Psoas muscle (tissue), 8 donors: Measurements from ENCODE around the gene SLC22A16. TPM values are rescaled to one million over a fixed set of nuclear protein-coding genes. Genes with fewer than 3 reads are reported as not detected.
"Not testable (repeated sequence)": the region's sequence is repeated elsewhere in the genome, so short reads cannot be mapped to it uniquely, and the experiment has no call there.

Experiments used
- ATAC-seq, 4 donors: fragments of 200-7000 bp; cut with Tn5 transposase; one replicate each; pipeline ENCODE4 v1.9.1; 2020; ENCODE audit warnings: moderate library complexity in 3 of 4, mild to moderate bottlenecking in 2 of 4
- DNase-seq, 2 donors: peaks; one replicate each; pipeline ENCODE4 v3.0.0-alpha.2; 2020
- H3K27ac ChIP-seq: fragments of 200-600 bp; one replicate; pipeline ENCODE4 v1.8.0; 2022
- H3K27me3 ChIP-seq, 3 donors: fragments of 200-600 bp in 1 of 3; one replicate each; pipeline versions ENCODE4 v1.6.1 to v1.8.0; 2013 to 2022; ENCODE audit warnings: low read length in 2 of 3, mild to moderate bottlenecking in 2 of 3, moderate library complexity in 1 of 3; ENCODE audit not compliant: insufficient read depth in 3 of 3
- H3K36me3 ChIP-seq, 2 donors: fragments of 200-600 bp in 1 of 2; one replicate each; pipeline versions ENCODE4 v1.6.1 to v1.8.0; 2013 to 2022; ENCODE audit warnings: low read depth in 1 of 2, mild to moderate bottlenecking in 1 of 2, moderate library complexity in 1 of 2; ENCODE audit not compliant: insufficient read depth in 1 of 2
- H3K4me1 ChIP-seq: fragments of 200-600 bp; one replicate; pipeline ENCODE4 v1.8.0; 2022
- H3K4me3 ChIP-seq: fragments of 200-600 bp; one replicate; pipeline ENCODE4 v1.8.0; 2022; ENCODE audit warnings: mild to moderate bottlenecking
- H3K9me3 ChIP-seq: fragments of 200-600 bp; one replicate; pipeline ENCODE4 v1.8.0; 2022
- WGBS, 3 donors: extraction: QIAGEN DNeasy Blood & Tissue Kit; methylation state at CpG; one replicate each; pipeline versions ENCODE4 v1.1.6 to v1.1.7; 2013; 5-methylcytosine and 5-hydroxymethylcytosine counted together
- intact Hi-C, 2 donors: fragments of 100-400 bp; cut with DNase I; formaldehyde crosslinking; loops; one replicate each; pipeline versions ENCODE4 v1.11.0 to v1.14.2; 2022
- polyA plus RNA-seq, 3 donors: library from polyadenylated mRNA; stranded (reverse); fragments of 200-250 nt; gene quantifications; one replicate each; pipeline ENCODE4 v1.2.3, GENCODE V29; 2013
- total RNA-seq, 4 donors: library from RNA; stranded (reverse); fragmentation: NEBNext Ultra II Directional in 2 of 4; extraction: Animal tissue kit (Norgen Biotek cat#: 25700) in 2 of 4; gene quantifications; one replicate each; pipeline versions ENCODE4 v1.2.1 to v1.2.4, GENCODE V29; 2021 to 2023
- TF ChIP-seq, protein P1 (sequence below): fragments of 200-600 bp; IDR thresholded peaks from one replicate; pipeline ENCODE4 v1.8.0; 2022; ENCODE audit warnings: antibody characterized with exemption
- donor health status: healthy with polysubstance abuse.
- donor health status: DM: no; HTN: no; CAD: no; lungs with moderate emphysema.
- donor health status: Bipolar disorder and iron deficiency.
- donor health status: healthy.
- donor health status: DM: yes; HTN: yes; CAD: no.
- donor health status: DM: no; HTN: no; CAD: no.
- donor health status: DM: no; HTN: no; CAD: no.
- donor health status: DM: yes; HTN: yes; CAD: no.

Gene SLC22A16
- total and polyA plus RNA-seq, 7 donors = 0.03 to 0.07 TPM; not detected in 5

DNA sequence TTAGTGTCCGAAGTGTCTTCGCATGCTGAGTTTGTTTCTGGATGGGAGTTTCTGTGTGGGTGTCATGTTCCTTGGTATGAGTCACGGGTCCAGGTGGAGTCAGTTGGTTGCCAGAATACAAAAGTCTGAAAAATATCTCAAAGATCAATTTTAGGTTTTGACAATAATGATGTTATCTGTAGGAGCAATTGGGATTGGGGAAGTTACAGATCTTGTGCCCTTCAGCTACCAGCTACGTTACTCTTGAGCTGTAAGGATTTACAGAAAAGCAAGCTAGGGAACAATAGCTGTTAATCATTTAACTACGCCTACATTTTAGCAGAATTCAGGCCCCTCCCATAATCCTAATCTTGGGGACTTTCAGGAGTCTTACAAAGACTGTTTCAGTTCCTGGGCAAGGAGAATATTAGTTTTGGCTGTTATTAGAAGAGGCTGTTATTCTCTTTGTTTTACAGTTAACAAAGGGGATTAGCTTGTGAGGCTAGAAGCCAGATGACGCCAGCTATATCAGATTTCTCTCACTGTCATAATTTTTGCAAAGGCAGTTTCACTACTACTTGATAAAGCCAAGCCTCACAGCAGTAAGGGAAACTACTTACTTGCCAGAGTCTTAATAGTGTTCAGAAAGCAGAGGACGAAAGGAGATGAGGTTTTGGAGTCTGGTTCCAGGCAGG, 15.4 kb upstream of the SLC22A16 start:
- WGBS, 3 donors = 26 to 46% (median 35%) methylated on average over 7 of the region's 7 CpGs
- H3K4me3 ChIP-seq = no peak overlapping the region
- TF ChIP-seq, protein P1, sequence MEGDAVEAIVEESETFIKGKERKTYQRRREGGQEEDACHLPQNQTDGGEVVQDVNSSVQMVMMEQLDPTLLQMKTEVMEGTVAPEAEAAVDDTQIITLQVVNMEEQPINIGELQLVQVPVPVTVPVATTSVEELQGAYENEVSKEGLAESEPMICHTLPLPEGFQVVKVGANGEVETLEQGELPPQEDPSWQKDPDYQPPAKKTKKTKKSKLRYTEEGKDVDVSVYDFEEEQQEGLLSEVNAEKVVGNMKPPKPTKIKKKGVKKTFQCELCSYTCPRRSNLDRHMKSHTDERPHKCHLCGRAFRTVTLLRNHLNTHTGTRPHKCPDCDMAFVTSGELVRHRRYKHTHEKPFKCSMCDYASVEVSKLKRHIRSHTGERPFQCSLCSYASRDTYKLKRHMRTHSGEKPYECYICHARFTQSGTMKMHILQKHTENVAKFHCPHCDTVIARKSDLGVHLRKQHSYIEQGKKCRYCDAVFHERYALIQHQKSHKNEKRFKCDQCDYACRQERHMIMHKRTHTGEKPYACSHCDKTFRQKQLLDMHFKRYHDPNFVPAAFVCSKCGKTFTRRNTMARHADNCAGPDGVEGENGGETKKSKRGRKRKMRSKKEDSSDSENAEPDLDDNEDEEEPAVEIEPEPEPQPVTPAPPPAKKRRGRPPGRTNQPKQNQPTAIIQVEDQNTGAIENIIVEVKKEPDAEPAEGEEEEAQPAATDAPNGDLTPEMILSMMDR = no peak
- no peak overlapping the region for H3K27ac ChIP-seq
- no peaks in the 10 kb centered on the region for H3K27me3 ChIP-seq
- H3K4me1 ChIP-seq = no peaks in the 10 kb centered on the region
- H3K36me3 ChIP-seq = no peaks in the 10 kb centered on the region
- no peak for ATAC-seq
- no peaks in the 10 kb centered on the region for H3K9me3 ChIP-seq
- intact Hi-C loops = no loop called here
- DNase-seq = no peak

DNA sequence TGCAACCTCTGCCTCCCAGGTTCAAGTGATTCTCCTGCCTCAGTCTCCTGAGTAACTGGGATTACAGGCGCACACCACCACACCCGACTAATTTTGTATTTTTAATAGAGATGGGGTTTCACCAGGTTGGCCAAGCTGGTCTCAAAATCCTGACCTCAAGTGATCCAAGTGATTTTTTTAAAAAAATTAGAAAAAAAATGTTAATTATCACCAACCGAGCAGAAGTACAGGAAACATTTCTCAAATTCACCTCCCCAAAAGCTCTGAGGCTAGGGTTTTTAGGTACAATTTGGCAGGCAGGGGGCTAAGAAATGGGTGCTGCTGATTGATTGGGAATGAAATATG, 14.9 kb upstream of the SLC22A16 start:
- TF ChIP-seq, protein P1 = no peak
- ATAC-seq (no peak), DNase-seq (no peak)
- Histone ChIP-seq H3K27me3 (no peaks in the 10 kb centered on the region), H3K9me3 (no peaks in the 10 kb centered on the region), H3K27ac (no peak overlapping the region), H3K36me3 (no peaks in the 10 kb centered on the region), H3K4me1 (no peaks in the 10 kb centered on the region), H3K4me3 (no peak overlapping the region)
- intact Hi-C loops = no loop called here
- 67 to 80% (median 69%) methylated on average over 3 of the region's 3 CpGs for WGBS, 3 donors

- Histone ChIP-seq H3K36me3 (no peaks in the 10 kb centered on the region), H3K27ac (no peak overlapping the region), H3K9me3 (no peaks in the 10 kb centered on the region), H3K4me1 (no peaks in the 10 kb centered on the region), H3K27me3 (no peaks in the 10 kb centered on the region), H3K4me3 (no peak overlapping the region)
- TF ChIP-seq, protein P1 = no peak
- ATAC-seq (no peak), DNase-seq (no peak)
- intact Hi-C loops = no loop called here
- 15 to 35% (median 21%) methylated on average over 3 of the region's 3 CpGs for whole genome bisulfite sequencing, 3 donors
Observed at GRCh38 chr6:110490110-110490509, 13.7 kb upstream of the SLC22A16 start.

- intact Hi-C loops = no loop called here
- TF ChIP-seq, protein P1 = no peak
Observed at GRCh38 chr6:110488606-110489190, 12.3 kb upstream of the SLC22A16 start.

DNA sequence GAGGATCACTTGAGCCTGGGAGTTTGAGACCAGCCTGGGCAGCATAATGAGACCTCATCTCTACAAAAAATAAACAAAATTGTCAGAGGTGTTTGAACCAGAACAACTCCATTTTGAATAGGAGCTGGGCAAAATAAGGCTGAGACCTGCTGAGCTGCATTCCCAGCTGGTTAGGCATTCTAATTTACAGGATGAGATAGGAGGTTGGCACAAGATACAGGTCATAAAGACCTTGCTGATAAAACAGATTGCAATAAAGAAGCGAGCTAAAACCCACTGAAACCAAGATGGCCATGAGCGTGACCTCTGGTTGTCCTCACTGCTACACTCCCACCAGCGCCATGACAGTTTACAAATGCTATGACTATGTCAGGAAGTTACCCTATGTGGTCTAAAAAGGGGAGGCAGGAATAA, 11.6 kb upstream of the SLC22A16 start:
- H3K27ac ChIP-seq, ATAC-seq, H3K4me3 ChIP-seq, DNase-seq, intact Hi-C loops, H3K9me3 ChIP-seq, H3K4me1 ChIP-seq, H3K36me3 ChIP-seq, H3K27me3 ChIP-seq: not testable (repeated sequence)
- WGBS, 3 donors = 74 to 99% (median 96%) methylated on average over 3 of the region's 3 CpGs

More at GRCh38 chr6:110488606-110489190, 12.3 kb upstream of the SLC22A16 start:
- Histone ChIP-seq H3K27ac (no peak overlapping the region), H3K9me3 (no peaks in the 10 kb centered on the region), H3K4me1 (no peaks in the 10 kb centered on the region), H3K4me3 (no peak overlapping the region), H3K27me3 (no peaks in the 10 kb centered on the region), H3K36me3 (no peaks in the 10 kb centered on the region)
- ATAC-seq (no peak), DNase-seq (no peak)
- 89 to 92% (median 92%) methylated on average over 6 of the region's 6 CpGs for WGBS, 3 donors
